Spleen (tissue), 11 donors: ENCODE results near the gene CCDC43. TPM values are rescaled to one million over a fixed set of nuclear protein-coding genes. Genes with fewer than 3 reads are reported as not detected.

ENCODE experiments used
- DNase-seq: peaks from one replicate; pipeline ENCODE4 v3.0.0-alpha.2; 2020
- H3K27ac ChIP-seq, 8 donors: fragments of 200-600 bp; sonication (generic) in 7 of 8; 1 replicate in 4 of 8; 2 replicates in 4 of 8; pipeline versions ENCODE4 v1.5.0 to v1.8.0; 2016 to 2021; ENCODE audit warnings: inconsistent platforms in 4 of 8, mild to moderate bottlenecking in 4 of 8, moderate library complexity in 1 of 8
- H3K27me3 ChIP-seq, 7 donors: fragments of 200-600 bp; sonication (generic) in 6 of 7; replicated peaks in 1 of 7; 1 replicate in 4 of 7; 2 replicates in 3 of 7; pipeline versions ENCODE4 v1.5.0 to v1.8.0; 2016 to 2021; ENCODE audit warnings: inconsistent platforms in 3 of 7, mild to moderate bottlenecking in 1 of 7
- H3K36me3 ChIP-seq, 6 donors: fragments of 200-600 bp; sonication (generic) in 5 of 6; 1 replicate in 4 of 6; 2 replicates in 2 of 6; pipeline versions ENCODE4 v1.5.0 to v1.8.0; 2016 to 2021; ENCODE audit warnings: inconsistent platforms in 2 of 6
- H3K4me1 ChIP-seq, 6 donors: fragments of 200-600 bp; sonication (generic) in 5 of 6; 1 replicate in 3 of 6; 2 replicates in 3 of 6; pipeline versions ENCODE4 v1.5.0 to v1.8.0; 2016 to 2021; ENCODE audit warnings: inconsistent platforms in 3 of 6
- H3K4me3 ChIP-seq, 8 donors: fragments of 200-600 bp; sonication (generic) in 7 of 8; 1 replicate in 4 of 8; 2 replicates in 4 of 8; pipeline versions ENCODE4 v1.5.0 to v1.8.0; 2016 to 2021; ENCODE audit warnings: inconsistent platforms in 4 of 8, mild to moderate bottlenecking in 4 of 8, moderate library complexity in 2 of 8
- H3K9me3 ChIP-seq, 8 donors: fragments of 200-600 bp; sonication (generic) in 7 of 8; 1 replicate in 4 of 8; 2 replicates in 4 of 8; pipeline versions ENCODE4 v1.5.0 to v1.8.0; 2016 to 2021; ENCODE audit warnings: inconsistent platforms in 4 of 8
- CTCF ChIP-seq, 11 experiments: fragments of 200-600 bp in 7 of 11; fragments of 450-650 bp in 4 of 11; sonication (generic) in 4 of 11; IDR thresholded peaks in 8 of 11; conservative IDR thresholded peaks in 3 of 11; 1 replicate in 7 of 11; 2 replicates in 4 of 11; pipeline versions ENCODE4 v1.4.0 to v1.8.0; 2016 to 2021; ENCODE audit warnings: antibody characterized with exemption in 11 of 11, inconsistent platforms in 4 of 11, mild to moderate bottlenecking in 1 of 11
- POLR2A ChIP-seq, 3 donors: fragments of 450-650 bp; IDR thresholded peaks; one replicate each; pipeline ENCODE4 v1.5.1; 2017; ENCODE audit warnings: antibody characterized with exemption in 3 of 3, mild to moderate bottlenecking in 1 of 3
- POLR2AphosphoS5 ChIP-seq, 3 donors: sonication (generic); formaldehyde crosslinking; IDR thresholded peaks; one replicate each; pipeline ENCODE4 v1.5.1; 2017; ENCODE audit warnings: antibody characterized with exemption in 3 of 3
- WGBS, 5 donors: extraction: QIAGEN DNeasy Blood & Tissue Kit in 3 of 5; methylation state at CpG; one replicate each; pipeline versions ENCODE4 v1.1.5 to v1.1.7; 2013 to 2018; 5-methylcytosine and 5-hydroxymethylcytosine counted together
- intact Hi-C: fragments of 100-400 bp; cut with DNase I; formaldehyde crosslinking; loops from one replicate; pipeline ENCODE4 v1.15.0; 2023; ENCODE audit warnings: low total_unique reads
- polyA plus RNA-seq, 3 donors: library from polyadenylated mRNA; stranded (reverse); fragments of 200-250 nt; gene quantifications; one replicate each; pipeline ENCODE4 v1.2.1, GENCODE V29; 2013
- total RNA-seq, 7 donors: library from RNA; depleted of rRNA in 3 of 7; stranded (reverse); fragments of >200 nt in 3 of 7; fragmentation: NEBNext Ultra II Directional in 4 of 7; extraction: Animal tissue kit (Norgen Biotek cat#: 25700) in 4 of 7; gene quantifications; one replicate each; pipeline versions ENCODE4 v1.1.0 to v1.2.1, GENCODE V29; 2016 to 2021
- donor health status: healthy with polysubstance abuse.
- donor health status: DM: no; HTN: no; CAD: no; lungs with moderate emphysema.
- donor health status: DM: no; HTN: no; CAD: no.
- donor health status: Bipolar disorder and iron deficiency.
- donor health status: healthy.
- donor health status: DM: no; HTN: no; CAD: no.
- donor health status: DM: yes; HTN: yes; CAD: no.

Gene CCDC43
- total and polyA plus RNA-seq, 10 donors, result 9.7 to 19.9 (median 17.0) TPM

- Histone ChIP-seq H3K27me3 (peaks cover 0 to 7% (median 0%) of the 10 kb centered on the region in 7 donors), H3K36me3 (no peaks in the 10 kb centered on the region), H3K9me3 (no peaks in the 10 kb centered on the region), H3K4me3 (no peak overlapping the region), H3K27ac (no peak overlapping the region), H3K4me1 (peaks cover 0 to 12% (median 5%) of the 10 kb centered on the region in 6 donors)
- intact Hi-C loops, result no loop called here
- no peak for TF ChIP-seq CTCF (IDR thresholded peaks at IDR 0.05 in 8 of 11, conservative IDR thresholded peaks at IDR 0.05 in 3 of 11)
- no peak for TF ChIP-seq POLR2A (IDR thresholded peaks at IDR 0.05)
- TF ChIP-seq POLR2AphosphoS5 (IDR thresholded peaks at IDR 0.05), result no peak
- WGBS, 5 donors, result 71 to 98% (median 88%) methylated on average over 2 to 4 of the region's 4 CpGs
- no peak for DNase-seq
Observed at GRCh38 chr17:44630703-44631102, 58.9 kb downstream of the CCDC43 start.

- WGBS, 5 donors, result 93 to 97% (median 95%) methylated on average over 13 of the region's 13 CpGs
- no peak overlapping the region for H3K27ac ChIP-seq
- peaks cover 0 to 12% (median 5%) of the 10 kb centered on the region in 6 donors for H3K4me1 ChIP-seq
- no peak overlapping the region for H3K4me3 ChIP-seq
- DNase-seq, result no peak
- H3K27me3 ChIP-seq, result peaks cover 0 to 7% (median 0%) of the 10 kb centered on the region in 7 donors
- no peaks in the 10 kb centered on the region for H3K36me3 ChIP-seq
- H3K9me3 ChIP-seq, result no peaks in the 10 kb centered on the region
- TF ChIP-seq POLR2A (IDR thresholded peaks at IDR 0.05) (no peak), POLR2AphosphoS5 (IDR thresholded peaks at IDR 0.05) (no peak), CTCF (IDR thresholded peaks at IDR 0.05 in 8 of 11, conservative IDR thresholded peaks at IDR 0.05 in 3 of 11) (no peak)
- intact Hi-C loops, result no loop called here
Observed at GRCh38 chr17:44629314-44629713, 60.3 kb downstream of the CCDC43 start.

- peak overlapping the region in 4 of 8 donors; percentile 2 to 50 (median 16) for H3K4me3 ChIP-seq
- no peaks in the 10 kb centered on the region for H3K9me3 ChIP-seq
- H3K4me1 ChIP-seq, result peaks cover 0 to 12% (median 5%) of the 10 kb centered on the region in 6 donors
- no peaks in the 10 kb centered on the region for H3K36me3 ChIP-seq
- TF ChIP-seq POLR2AphosphoS5 (IDR thresholded peaks at IDR 0.05) (peak in 1 of 3 donors; percentile 39), CTCF (IDR thresholded peaks at IDR 0.05 in 8 of 11, conservative IDR thresholded peaks at IDR 0.05 in 3 of 11) (no peak)
- peaks cover 0 to 7% (median 0%) of the 10 kb centered on the region in 7 donors for H3K27me3 ChIP-seq
- intact Hi-C loops, result no loop called here
- peak; percentile 85 for DNase-seq
- H3K27ac ChIP-seq, result peak overlapping the region; percentile 54 to 80 (median 66)
- WGBS, 5 donors, result 45 to 58% (median 50%) methylated on average over 31 to 34 of the region's 34 CpGs
Observed at GRCh38 chr17:44628243-44629188, 61.1 kb downstream of the CCDC43 start.
